ACHN (cell line): ENCODE results near the gene TMEM52B.
A peak's percentile ranks its signal among the peaks of the same experiment; 100 is the strongest.
"Not testable (repeated sequence)": the region's sequence is repeated elsewhere in the genome, so short reads cannot be mapped to it uniquely, and the experiment has no call there.

Experiments used
- DNase-seq: peaks from one replicate; pipeline ENCODE4 v3.0.0-alpha.2; 2015
- in situ Hi-C: cut with HindIII; loops from 2 replicates; pipeline ENCODE4 v1.10.0; 2017; ENCODE audit warnings: low sequenced_read_pairs, low pct_ligation_motif_present, low pct_unique_long_range_greater_than_20kb

Gene TMEM52B

DNA sequence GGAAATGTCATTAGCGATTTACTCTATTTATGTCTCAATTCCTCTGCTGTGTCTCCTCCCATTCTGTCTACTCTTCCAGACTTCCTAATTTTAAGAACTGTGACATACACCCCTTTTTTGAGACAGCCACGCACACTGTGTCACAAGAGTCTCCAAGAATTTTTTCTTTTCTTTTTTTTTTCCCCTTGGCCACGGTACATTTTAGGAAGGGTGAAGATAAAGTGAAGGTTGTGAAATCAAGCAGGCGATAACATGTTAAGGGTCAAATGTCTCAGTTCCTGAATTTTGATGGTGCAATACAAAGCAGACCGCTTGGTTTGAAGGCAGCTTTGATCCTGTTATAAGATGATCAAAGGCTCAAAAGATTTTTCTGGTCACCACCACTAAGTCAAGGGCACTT is 11.2 kb upstream of the TMEM52B start:
- DNase-seq = no peak
- in situ Hi-C loops = no loop called here

- in situ Hi-C loops = no loop called here
- DNase-seq = no peak
These were observed 9.7 kb upstream of the TMEM52B start for GRCh38 chr12:10169104-10169503.

GRCh38 chr12:10170216-10170615 is 8.6 kb upstream of the TMEM52B start:
- in situ Hi-C loops = no loop called here
- DNase-seq = no peak

- no peak for DNase-seq
- in situ Hi-C loops = no loop called here
These were observed 6.7 kb upstream of the TMEM52B start, which contains the start of gene OLR1 for GRCh38 chr12:10171973-10172728. TSS of gene OLR1 (minus strand) at chr12:10172132. CDS start at chr12:10172077, 55 bp downstream.

- in situ Hi-C loops = no loop called here
- no peak for DNase-seq
These were observed 3.7 kb upstream of the TMEM52B start for GRCh38 chr12:10174986-10175614.

DNA sequence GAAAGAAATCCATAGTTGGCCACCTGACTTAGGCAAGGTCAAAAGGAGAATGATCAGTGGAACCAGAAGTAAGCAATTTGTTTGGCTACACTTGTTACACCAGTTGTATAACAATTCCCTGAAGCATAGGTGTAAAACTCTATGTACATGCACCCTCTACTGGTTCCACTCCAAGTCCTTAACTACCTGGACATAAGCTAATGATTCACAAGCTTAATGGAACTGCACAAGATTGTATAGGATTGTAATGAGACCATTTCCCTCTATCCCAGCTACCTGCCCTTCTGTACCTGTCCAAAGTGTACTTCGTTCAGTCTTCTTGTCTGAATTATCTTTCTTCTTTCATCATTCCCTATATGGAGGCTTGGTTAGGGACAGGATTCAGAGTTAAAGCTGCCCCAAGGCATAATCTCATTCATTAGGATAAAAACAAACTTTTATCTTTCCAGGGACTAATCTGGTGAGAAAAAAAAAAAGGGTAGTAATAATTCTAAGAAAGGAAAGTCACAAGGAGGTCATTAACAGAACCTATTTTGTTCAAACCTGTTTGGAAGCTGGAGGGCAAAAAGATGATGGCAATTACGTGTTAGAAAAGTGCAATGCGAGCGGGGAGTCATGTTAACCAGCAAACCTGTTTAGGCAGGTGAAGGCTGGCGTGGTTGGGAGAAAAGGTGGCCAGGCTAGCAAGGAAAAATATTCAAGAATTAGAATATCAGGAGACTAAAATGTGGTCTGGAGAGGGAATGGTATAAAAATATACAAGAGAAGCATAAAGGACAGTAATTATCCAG is 2.8 kb upstream of the TMEM52B start:
- no peak for DNase-seq

GRCh38 chr12:10179776-10180181 is 947 bp downstream of the TMEM52B start:
- no peak for DNase-seq
- in situ Hi-C loops = no loop called here

More for the DNA sequence above, 2.8 kb upstream of the TMEM52B start:
- in situ Hi-C loops = no loop called here

DNA sequence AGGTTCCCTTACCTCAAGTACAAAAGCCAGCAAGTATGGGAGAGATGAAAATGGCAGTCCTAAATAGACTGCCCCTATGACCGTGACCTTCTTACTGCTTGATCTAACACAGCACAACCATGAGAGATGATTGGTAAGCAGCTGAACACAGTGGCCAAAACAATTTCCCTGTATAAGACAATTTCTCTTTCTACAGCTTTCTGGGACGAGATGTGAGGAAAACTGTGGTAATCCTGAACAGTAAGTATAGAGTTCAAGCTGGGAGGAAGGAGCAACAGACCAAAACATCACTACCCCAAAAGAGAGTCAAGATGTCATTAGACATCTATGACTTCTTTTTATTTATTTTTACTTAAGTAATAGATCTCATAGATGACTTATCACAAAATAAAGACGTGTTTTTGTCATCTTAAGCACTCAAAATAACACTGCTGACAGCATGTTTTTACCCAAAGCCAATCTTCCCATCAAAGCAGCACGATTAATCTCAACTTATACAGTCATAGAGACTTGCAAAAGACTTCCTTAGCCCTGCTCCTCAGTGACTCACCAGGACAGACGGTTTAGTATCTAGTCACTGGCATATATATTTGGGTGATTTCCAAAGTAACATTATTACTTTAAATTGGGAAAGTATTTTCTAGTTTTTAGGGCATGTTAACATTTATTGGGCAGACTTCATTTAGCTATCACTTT is 3.7 kb downstream of the TMEM52B start:
- in situ Hi-C loops = no loop called here
- DNase-seq = no peak

- in situ Hi-C loops = no loop called here
- no peak for DNase-seq
These were observed 5.5 kb downstream of the TMEM52B start for GRCh38 chr12:10184261-10184843.

- no peak for DNase-seq
- in situ Hi-C loops = no loop called here
These were observed 7.5 kb downstream of the TMEM52B start for GRCh38 chr12:10186299-10186698.

GRCh38 chr12:10186958-10187357 is 8.1 kb downstream of the TMEM52B start:
- in situ Hi-C loops, DNase-seq: not testable (repeated sequence)

GRCh38 chr12:10189653-10190052 is 10.8 kb downstream of the TMEM52B start:
- in situ Hi-C loops = no loop called here
- DNase-seq = no peak

GRCh38 chr12:10190558-10191388 is 11.9 kb downstream of the TMEM52B start:
- in situ Hi-C loops = no loop called here
- peak; percentile 76 for DNase-seq

DNA sequence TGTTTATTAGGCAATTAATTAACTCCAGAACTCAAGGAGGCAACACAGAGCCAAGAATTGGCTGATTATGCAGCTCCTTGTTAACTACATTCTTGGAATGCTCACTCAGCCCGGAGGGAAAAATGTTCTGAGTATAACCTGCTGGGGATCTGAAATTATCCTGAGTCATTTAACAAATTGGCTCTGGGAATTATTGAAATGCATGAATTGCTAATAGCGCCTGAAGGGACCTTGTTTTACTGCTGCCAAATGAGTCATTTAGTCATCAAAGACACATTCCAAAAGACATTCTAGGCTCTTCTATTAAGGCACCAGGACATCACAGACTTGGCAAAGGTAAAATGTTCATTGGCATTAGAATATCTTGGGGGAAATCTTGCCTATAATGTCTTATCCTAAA is 13.0 kb downstream of the TMEM52B start:
- no peak for DNase-seq
- in situ Hi-C loops = no loop called here

DNA sequence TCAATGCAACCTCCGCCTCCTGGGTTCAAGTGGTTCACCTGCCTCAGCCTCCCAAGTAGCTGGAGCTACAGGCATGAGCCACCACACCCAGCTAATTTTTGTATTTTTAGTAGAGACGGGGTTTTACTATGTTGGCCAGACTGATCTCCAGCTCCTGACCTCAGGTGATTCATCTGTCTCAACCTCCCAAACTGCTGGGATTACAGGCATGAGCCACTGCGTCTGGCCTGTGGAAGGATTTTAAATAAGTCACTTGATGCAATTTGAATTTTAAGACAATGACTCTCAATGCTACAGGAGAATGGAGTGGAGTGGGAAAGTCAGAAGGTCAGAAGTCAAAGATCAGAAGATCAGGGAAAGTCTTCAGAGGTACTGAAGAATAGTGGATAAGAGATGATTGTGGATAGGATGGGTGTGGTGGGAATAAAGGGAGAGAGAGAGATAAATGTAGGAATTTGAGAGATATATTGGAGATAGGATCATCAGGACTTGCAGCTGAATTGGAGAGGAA is 15.4 kb downstream of the TMEM52B start:
- in situ Hi-C loops = no loop called here

DNA sequence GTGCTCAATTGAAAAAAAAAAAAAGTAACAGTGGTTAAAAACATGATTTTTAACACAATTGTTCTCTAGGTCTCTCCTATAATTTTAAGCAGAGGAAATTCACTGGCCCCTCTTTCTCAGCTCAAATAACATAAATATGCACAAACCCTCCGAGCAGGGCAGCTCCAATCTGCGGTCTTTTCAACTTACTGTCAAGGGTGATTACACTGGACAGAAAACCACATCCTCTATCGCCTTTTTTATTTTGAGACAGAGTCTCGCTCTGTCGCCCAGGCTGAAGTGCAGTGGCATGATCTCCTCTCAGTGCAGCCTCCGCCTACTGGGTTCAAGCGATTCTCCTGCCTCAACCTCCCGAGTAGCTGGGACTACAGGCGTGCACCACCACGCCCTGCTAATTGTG is 17.4 kb downstream of the TMEM52B start:
- DNase-seq = no peak
- in situ Hi-C loops = no loop called here

More for the DNA sequence above, 15.4 kb downstream of the TMEM52B start:
- no peak for DNase-seq

DNA sequence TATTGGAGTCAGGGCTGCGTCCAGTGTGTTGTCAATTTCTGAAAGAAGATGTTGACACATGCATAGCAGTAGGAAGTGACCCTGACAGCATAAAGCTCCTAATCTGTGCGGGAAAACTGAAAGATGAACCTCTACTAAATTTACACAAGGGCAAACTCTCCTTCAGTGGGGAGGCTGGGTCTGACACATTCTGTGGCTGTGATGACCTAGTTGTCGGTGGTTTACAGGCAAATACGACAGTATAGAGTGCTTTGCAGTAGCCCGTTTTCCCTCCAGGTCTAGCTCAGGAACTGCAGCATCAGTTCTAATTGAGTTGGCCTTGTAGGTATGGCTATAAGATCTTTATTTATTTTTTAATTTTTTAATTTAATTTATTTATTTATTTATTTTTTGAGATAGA is 19.0 kb downstream of the TMEM52B start:
- no peak for DNase-seq
- in situ Hi-C loops = no loop called here
